Effector CD4-positive, alpha-beta T cell (primary cell): ENCODE results near the gene ILK.
A peak's percentile ranks its signal among the peaks of the same experiment; 100 is the strongest.

Experiments used
- DNase-seq: peaks from one replicate; pipeline ENCODE4 v3.0.0-alpha.2; 2020

ILK gene

GRCh38 chr11:6574816-6575715, 28.5 kb upstream of the ILK start:
- DNase-seq, result no peak

GRCh38 chr11:6576471-6577373, 26.9 kb upstream of the ILK start:
- DNase-seq, result no peak

- no peak for DNase-seq
These were observed 25.4 kb upstream of the ILK start for GRCh38 chr11:6578134-6578533.

- DNase-seq, result no peak
These were observed 23.9 kb upstream of the ILK start for GRCh38 chr11:6579681-6580080.

GRCh38 chr11:6583584-6583983, 20.0 kb upstream of the ILK start:
- DNase-seq, result no peak

- DNase-seq, result no peak
These were observed 19.0 kb upstream of the ILK start for GRCh38 chr11:6584528-6584927.

- no peak for DNase-seq
These were observed 16.9 kb upstream of the ILK start for GRCh38 chr11:6586434-6587359.

- no peak for DNase-seq
These were observed 16.1 kb upstream of the ILK start for GRCh38 chr11:6587360-6587953.

GRCh38 chr11:6588018-6588417, 15.6 kb upstream of the ILK start:
- no peak for DNase-seq

- no peak for DNase-seq
These were observed 9.3 kb upstream of the ILK start for GRCh38 chr11:6594142-6594768.

- no peak for DNase-seq
These were observed 7.2 kb upstream of the ILK start for GRCh38 chr11:6596239-6596877.

- no peak for DNase-seq
These were observed 5.0 kb upstream of the ILK start for GRCh38 chr11:6598555-6598954.

GRCh38 chr11:6599449-6599848, 4.1 kb upstream of the ILK start:
- no peak for DNase-seq

GRCh38 chr11:6599881-6600390, 3.6 kb upstream of the ILK start:
- DNase-seq, result no peak

- DNase-seq, result no peak
These were observed 2.5 kb upstream of the ILK start for GRCh38 chr11:6601041-6601461.

- no peak for DNase-seq
These were observed 1.3 kb upstream of the ILK start for GRCh38 chr11:6602096-6602940.

GRCh38 chr11:6604081-6604626, 580 bp downstream of the ILK start:
- peak; percentile 41 for DNase-seq

GRCh38 chr11:6604790-6605189, 1.2 kb downstream of the ILK start:
- no peak for DNase-seq

- DNase-seq, result peak; percentile 26
These were observed 3.1 kb downstream of the ILK start for GRCh38 chr11:6606471-6607189.
